Keratinocyte (primary cell): ENCODE data around the gene PYDC2. TPM values are rescaled to one million over a fixed set of nuclear protein-coding genes. Genes with fewer than 3 reads are reported as not detected.
"Not testable (repeated sequence)": the region's sequence is repeated elsewhere in the genome, so short reads cannot be mapped to it uniquely, and the experiment has no call there.

ENCODE experiments used
- DNase-seq: peaks from one replicate; pipeline ENCODE4 v3.0.0-alpha.2; 2011; ENCODE audit warnings: low read depth, missing footprints, low spot score
- FAIRE-seq: peaks from 2 replicates; lab custom pipeline; 2011; peaks lifted over from hg19 to GRCh38; lab: Jason Lieb, UNC
- H2AFZ ChIP-seq: 2 replicates; pipeline ENCODE4 v1.6.0; 2012; ENCODE audit warnings: low read length, control low read depth, inconsistent platforms; ENCODE audit not compliant: control insufficient read depth
- H3K27ac ChIP-seq: 2 replicates; pipeline ENCODE4 v1.5.1; 2011; ENCODE audit warnings: low read length; ENCODE audit not compliant: control insufficient read depth, insufficient read depth
- H3K27me3 ChIP-seq: 3 replicates; pipeline ENCODE4 v1.6.0; 2011; ENCODE audit warnings: low read length; ENCODE audit not compliant: control insufficient read depth, insufficient read depth; ENCODE audit errors: extremely low read depth
- H3K36me3 ChIP-seq, 2 experiments: 2 replicates in 1 of 2; 3 replicates in 1 of 2; pipeline ENCODE4 v1.5.1; 2011; ENCODE audit warnings: low read length in 2 of 2, mild to moderate bottlenecking in 1 of 2; ENCODE audit not compliant: control insufficient read depth in 2 of 2, insufficient read depth in 2 of 2; ENCODE audit errors: extremely low read depth in 1 of 2
- H3K4me1 ChIP-seq: 3 replicates; pipeline ENCODE4 v1.5.1; 2011; ENCODE audit warnings: low read length; ENCODE audit not compliant: control insufficient read depth, insufficient read depth; ENCODE audit errors: extremely low read depth
- H3K4me2 ChIP-seq: 3 replicates; pipeline ENCODE4 v1.6.0; 2011; ENCODE audit warnings: low read depth, low read length; ENCODE audit not compliant: control insufficient read depth, insufficient read depth; ENCODE audit errors: extremely low read depth
- H3K4me3 ChIP-seq, 3 experiments: fragments of 200-600 bp in 1 of 3; sonication (generic) in 1 of 3; 2 replicates in 2 of 3; 3 replicates in 1 of 3; pipeline ENCODE4 v1.5.1; 2011 to 2016; ENCODE audit warnings: low read length in 3 of 3, mild to moderate bottlenecking in 3 of 3, control low read depth in 2 of 3, inconsistent platforms in 1 of 3, low read depth in 1 of 3, mixed read lengths in 1 of 3, mixed run types in 1 of 3, moderate library complexity in 1 of 3; ENCODE audit not compliant: control insufficient read depth in 2 of 3, insufficient read depth in 2 of 3; ENCODE audit errors: extremely low read depth in 1 of 3
- H3K79me2 ChIP-seq: 2 replicates; pipeline ENCODE4 v1.6.0; 2012; ENCODE audit warnings: low read length; ENCODE audit not compliant: control insufficient read depth, insufficient read depth
- H3K9ac ChIP-seq: 3 replicates; pipeline ENCODE4 v1.6.0; 2011; ENCODE audit warnings: low read length; ENCODE audit not compliant: control insufficient read depth, insufficient read depth; ENCODE audit errors: extremely low read depth
- H3K9me1 ChIP-seq: 3 replicates; pipeline ENCODE4 v1.6.0; 2011; ENCODE audit warnings: low read length; ENCODE audit not compliant: control insufficient read depth, insufficient read depth; ENCODE audit errors: extremely low read depth
- H3K9me3 ChIP-seq: 2 replicates; pipeline ENCODE4 v1.5.1; 2012; ENCODE audit warnings: low read depth, low read length; ENCODE audit not compliant: control insufficient read depth
- H4K20me1 ChIP-seq: 3 replicates; pipeline ENCODE4 v1.6.0; 2011; ENCODE audit warnings: low read length; ENCODE audit not compliant: control insufficient read depth, insufficient read depth; ENCODE audit errors: extremely low read depth
- EZH2 ChIP-seq: IDR thresholded peaks from one replicate; pipeline ENCODE4 v1.6.1; 2012; ENCODE audit warnings: inconsistent platforms, mild to moderate bottlenecking, low read length, moderate library complexity
- dilution Hi-C: fragments of 300-500 bp; cut with MboI; formaldehyde crosslinking; loops from one replicate; pipeline ENCODE4 v1.7.0; 2020; ENCODE audit warnings: low sequenced_read_pairs; ENCODE audit not compliant: extremely low pct_ligation_motif_present
- polyA plus RNA-seq, 5 experiments: library from polyadenylated mRNA; depleted of rRNA in 3 of 5; stranded (reverse) in 3 of 5; stranded (forward) in 1 of 5; unstranded in 1 of 5; fragments of >200 nt; gene quantifications; 1 replicate in 1 of 5; 2 replicates in 3 of 5; 3 replicates in 1 of 5; pipeline versions ENCODE4 v1.2.1 to v1.2.3, GENCODE V29; 2011 to 2012; ENCODE audit warnings: missing spikeins in 2 of 5, low read depth in 1 of 5, low replicate concordance in 1 of 5
- TF ChIP-seq, protein P1 (sequence below), 3 experiments: IDR thresholded peaks in 1 of 3; conservative IDR thresholded peaks in 1 of 3; optimal IDR thresholded peaks in 1 of 3; 2 replicates in 2 of 3; 3 replicates in 1 of 3; pipeline versions ENCODE3 to v1.5.1; 2011; ENCODE audit warnings: low read length in 3 of 3, mild to moderate bottlenecking in 3 of 3, moderate library complexity in 2 of 3, control low read depth in 1 of 3, inconsistent platforms in 1 of 3; ENCODE audit not compliant: insufficient read depth in 2 of 3; ENCODE audit errors: extremely low read depth in 1 of 3

Gene PYDC2
- polyA plus RNA-seq, 1 donor (not counting 4 experiments of a cell fraction or from before 2014, with no cell fraction given): not detected

DNA sequence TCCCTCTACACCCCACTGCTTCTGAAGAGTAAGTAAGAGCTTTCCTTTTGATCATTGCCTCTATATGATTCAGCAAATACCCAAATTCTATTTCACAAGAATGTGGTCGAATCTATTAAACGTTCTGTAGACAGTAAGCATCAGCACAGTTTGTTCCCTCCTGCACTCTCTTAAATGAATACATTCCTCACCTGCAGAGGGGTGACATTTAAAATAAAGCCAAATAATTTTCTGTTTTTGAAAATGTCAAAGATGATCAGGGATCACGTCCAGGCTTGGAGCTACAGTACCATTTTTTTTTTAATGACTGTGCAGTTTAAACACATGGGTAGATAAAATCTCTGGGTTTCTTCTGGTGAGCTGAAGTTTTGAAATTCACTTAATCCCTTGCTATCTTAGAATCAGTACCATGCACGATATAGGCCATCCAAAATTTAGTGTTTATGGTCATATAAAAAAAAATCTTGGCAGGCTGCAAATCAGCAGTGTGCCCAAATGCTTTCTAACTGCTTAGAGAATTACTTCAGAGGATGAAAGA is 12.8 kb downstream of the PYDC2 start:
- H3K9me3 ChIP-seq: no peaks in the 10 kb centered on the region
- H3K4me3 ChIP-seq: no peak overlapping the region
- no peak overlapping the region for H3K9ac ChIP-seq
- H3K27ac ChIP-seq: no peak overlapping the region
- DNase-seq (no peak), FAIRE-seq (no peak)
- no peak overlapping the region for H2AFZ ChIP-seq
- no peaks in the 10 kb centered on the region for H3K27me3 ChIP-seq
- H3K4me2 ChIP-seq: no peak overlapping the region
- no peaks in the 10 kb centered on the region for H3K79me2 ChIP-seq
- no peaks in the 10 kb centered on the region for H4K20me1 ChIP-seq
- no peaks in the 10 kb centered on the region for H3K4me1 ChIP-seq
- no peaks in the 10 kb centered on the region for H3K9me1 ChIP-seq
- no peaks in the 10 kb centered on the region for H3K36me3 ChIP-seq
- dilution Hi-C loops: no loop called here
- TF ChIP-seq, protein P1, sequence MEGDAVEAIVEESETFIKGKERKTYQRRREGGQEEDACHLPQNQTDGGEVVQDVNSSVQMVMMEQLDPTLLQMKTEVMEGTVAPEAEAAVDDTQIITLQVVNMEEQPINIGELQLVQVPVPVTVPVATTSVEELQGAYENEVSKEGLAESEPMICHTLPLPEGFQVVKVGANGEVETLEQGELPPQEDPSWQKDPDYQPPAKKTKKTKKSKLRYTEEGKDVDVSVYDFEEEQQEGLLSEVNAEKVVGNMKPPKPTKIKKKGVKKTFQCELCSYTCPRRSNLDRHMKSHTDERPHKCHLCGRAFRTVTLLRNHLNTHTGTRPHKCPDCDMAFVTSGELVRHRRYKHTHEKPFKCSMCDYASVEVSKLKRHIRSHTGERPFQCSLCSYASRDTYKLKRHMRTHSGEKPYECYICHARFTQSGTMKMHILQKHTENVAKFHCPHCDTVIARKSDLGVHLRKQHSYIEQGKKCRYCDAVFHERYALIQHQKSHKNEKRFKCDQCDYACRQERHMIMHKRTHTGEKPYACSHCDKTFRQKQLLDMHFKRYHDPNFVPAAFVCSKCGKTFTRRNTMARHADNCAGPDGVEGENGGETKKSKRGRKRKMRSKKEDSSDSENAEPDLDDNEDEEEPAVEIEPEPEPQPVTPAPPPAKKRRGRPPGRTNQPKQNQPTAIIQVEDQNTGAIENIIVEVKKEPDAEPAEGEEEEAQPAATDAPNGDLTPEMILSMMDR (optimal IDR thresholded peaks at IDR 0.05 in 1 of 3, IDR thresholded peaks at IDR 0.05 in 1 of 3, conservative IDR thresholded peaks at IDR 0.05 in 1 of 3; ENCODE audit: extremely low read depth in 1 of 3, insufficient read depth in 2 of 3, low read length in 3 of 3): no peak
- TF ChIP-seq EZH2: no peak

DNA sequence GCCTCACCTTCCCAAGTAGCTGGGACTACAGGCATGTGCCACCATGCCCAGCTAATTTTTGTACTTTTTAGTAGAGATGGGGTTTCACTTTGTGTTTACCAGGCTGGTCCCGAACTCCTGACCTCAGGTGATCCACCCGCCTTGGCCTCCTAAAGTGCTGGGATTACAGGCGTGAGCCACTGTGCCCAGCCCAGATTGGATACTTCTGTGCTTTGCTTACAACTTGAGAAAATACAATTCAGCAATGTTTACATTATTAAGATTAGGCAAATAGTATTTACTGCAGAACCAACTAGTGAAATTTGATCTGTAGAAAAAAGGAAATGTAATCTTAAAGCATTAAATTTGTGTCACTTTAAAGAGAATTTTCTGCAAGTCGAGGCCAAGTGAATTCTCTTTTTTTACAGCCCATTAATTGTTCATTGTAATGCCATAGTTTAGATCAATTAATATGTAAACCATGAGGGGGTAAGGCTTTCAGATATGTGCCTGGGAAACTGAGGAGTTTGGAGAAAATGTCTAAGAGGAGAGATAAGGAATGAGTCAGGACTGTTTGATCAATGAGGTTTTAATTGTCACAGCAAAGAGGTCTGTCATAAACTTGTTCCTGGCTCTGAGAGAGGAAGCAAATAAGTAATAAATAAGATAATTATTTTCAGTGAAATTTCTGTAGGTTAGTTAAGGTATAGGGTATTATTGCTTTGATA is 15.3 kb downstream of the PYDC2 start:
- H3K27ac ChIP-seq: no peak overlapping the region
- no peaks in the 10 kb centered on the region for H3K36me3 ChIP-seq
- dilution Hi-C loops: no loop called here
- no peak overlapping the region for H3K4me3 ChIP-seq
- no peaks in the 10 kb centered on the region for H3K4me1 ChIP-seq
- H3K79me2 ChIP-seq: no peaks in the 10 kb centered on the region
- no peaks in the 10 kb centered on the region for H3K9me3 ChIP-seq
- TF ChIP-seq EZH2: no peak
- TF ChIP-seq, protein P1 (optimal IDR thresholded peaks at IDR 0.05 in 1 of 3, IDR thresholded peaks at IDR 0.05 in 1 of 3, conservative IDR thresholded peaks at IDR 0.05 in 1 of 3; ENCODE audit: extremely low read depth in 1 of 3, insufficient read depth in 2 of 3, low read length in 3 of 3): no peak
- no peaks in the 10 kb centered on the region for H3K27me3 ChIP-seq
- no peak for DNase-seq
- no peak for FAIRE-seq
- no peak overlapping the region for H3K9ac ChIP-seq
- H2AFZ ChIP-seq: no peak overlapping the region
- H3K4me2 ChIP-seq: no peak overlapping the region
- no peaks in the 10 kb centered on the region for H3K9me1 ChIP-seq
- H4K20me1 ChIP-seq: no peaks in the 10 kb centered on the region

GRCh38 chr3:191483994-191484393 is 23.0 kb downstream of the PYDC2 start:
- H3K36me3 ChIP-seq, H3K9me3 ChIP-seq, H3K9me1 ChIP-seq, H3K27ac ChIP-seq, dilution Hi-C loops, H3K4me2 ChIP-seq, H3K4me3 ChIP-seq, H3K79me2 ChIP-seq, DNase-seq, H4K20me1 ChIP-seq, H3K9ac ChIP-seq, H3K4me1 ChIP-seq, H2AFZ ChIP-seq, FAIRE-seq, H3K27me3 ChIP-seq: not testable (repeated sequence)
